Osteoblast (primary cell): Measurements from ENCODE around the gene ARHGAP42. TPM values are rescaled to one million over a fixed set of nuclear protein-coding genes. Genes with fewer than 3 reads are reported as not detected.

Experiments used
- DNase-seq: peaks from one replicate; pipeline ENCODE4 v3.0.0; 2011; ENCODE audit warnings: low spot score, mixed read lengths; ENCODE audit not compliant: insufficient read length; ENCODE audit errors: missing footprints
- H2AFZ ChIP-seq: 2 replicates; pipeline ENCODE4 v1.6.0; 2011; ENCODE audit warnings: mild to moderate bottlenecking, low read length
- H3K27ac ChIP-seq: 2 replicates; pipeline ENCODE4 v1.5.1; 2011; ENCODE audit warnings: mild to moderate bottlenecking, low read depth, low read length, moderate library complexity
- H3K27me3 ChIP-seq: 2 replicates; pipeline ENCODE4 v1.6.0; 2012; ENCODE audit warnings: mild to moderate bottlenecking, control low read depth, inconsistent platforms, low read length, moderate library complexity; ENCODE audit not compliant: insufficient read depth
- H3K36me3 ChIP-seq: 2 replicates; pipeline ENCODE4 v1.5.1; 2011; ENCODE audit warnings: mild to moderate bottlenecking, low read length, control low read depth, moderate library complexity; ENCODE audit not compliant: insufficient read depth
- H3K4me1 ChIP-seq: 2 replicates; pipeline ENCODE4 v1.5.1; 2011; ENCODE audit warnings: mild to moderate bottlenecking, low read length, control low read depth, moderate library complexity; ENCODE audit not compliant: insufficient read depth
- H3K4me2 ChIP-seq: 2 replicates; pipeline ENCODE4 v1.6.0; 2011; ENCODE audit warnings: mild to moderate bottlenecking, low read length; ENCODE audit not compliant: insufficient read depth
- H3K4me3 ChIP-seq: fragments of 200-600 bp; sonication (generic); 3 replicates; pipeline ENCODE4 v1.5.1; 2012; ENCODE audit warnings: mild to moderate bottlenecking, low read length, inconsistent platforms; ENCODE audit not compliant: insufficient read depth
- H3K79me2 ChIP-seq: 2 replicates; pipeline ENCODE4 v1.6.0; 2012; ENCODE audit warnings: mild to moderate bottlenecking, low read length, control low read depth, inconsistent platforms; ENCODE audit not compliant: insufficient read depth
- H3K9me3 ChIP-seq: 2 replicates; pipeline ENCODE4 v1.5.1; 2011; ENCODE audit warnings: low read depth, low read length, control low read depth
- H4K20me1 ChIP-seq: 2 replicates; pipeline ENCODE4 v1.6.0; 2012; ENCODE audit warnings: mild to moderate bottlenecking, low read length, control low read depth; ENCODE audit not compliant: insufficient read depth
- total RNA-seq: library from RNA; depleted of rRNA; stranded (reverse); fragments of >200 nt; gene quantifications from 2 replicates; pipeline ENCODE4 v1.2.3, GENCODE V29; 2012
- TF ChIP-seq, protein P1 (sequence below): IDR thresholded peaks from 2 replicates; pipeline ENCODE4 v1.5.1; 2011; ENCODE audit warnings: mild to moderate bottlenecking, low read depth, low read length, moderate library complexity; ENCODE audit errors: extremely low read depth

ARHGAP42 gene
- total RNA-seq, 1 donor = 9.4 TPM

DNA sequence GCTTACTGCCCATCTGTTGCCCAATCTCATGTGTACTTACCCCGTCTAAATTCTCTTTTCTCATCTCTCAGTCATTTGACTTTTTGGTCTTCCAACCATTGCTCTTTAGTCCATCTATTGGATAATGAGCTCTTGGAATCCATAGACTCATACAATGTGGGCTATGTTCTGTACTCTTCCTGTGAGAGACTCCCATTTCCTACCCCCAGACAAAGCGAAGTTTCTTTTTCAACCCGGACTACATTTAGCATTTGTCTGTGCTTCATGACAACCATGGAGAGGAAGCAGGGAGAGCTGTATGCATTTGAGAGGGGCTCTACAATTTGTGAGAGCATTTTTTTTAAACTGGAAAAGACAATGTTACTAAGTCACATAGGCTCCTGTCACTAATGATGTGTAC is 4.0 kb upstream of the ARHGAP42 start:
- no peaks in the 10 kb centered on the region for H3K27me3 ChIP-seq
- no peaks in the 10 kb centered on the region for H3K36me3 ChIP-seq
- DNase-seq = no peak
- no peaks in the 10 kb centered on the region for H4K20me1 ChIP-seq
- no peak overlapping the region for H3K27ac ChIP-seq
- H3K79me2 ChIP-seq = no peaks in the 10 kb centered on the region
- TF ChIP-seq, protein P1, sequence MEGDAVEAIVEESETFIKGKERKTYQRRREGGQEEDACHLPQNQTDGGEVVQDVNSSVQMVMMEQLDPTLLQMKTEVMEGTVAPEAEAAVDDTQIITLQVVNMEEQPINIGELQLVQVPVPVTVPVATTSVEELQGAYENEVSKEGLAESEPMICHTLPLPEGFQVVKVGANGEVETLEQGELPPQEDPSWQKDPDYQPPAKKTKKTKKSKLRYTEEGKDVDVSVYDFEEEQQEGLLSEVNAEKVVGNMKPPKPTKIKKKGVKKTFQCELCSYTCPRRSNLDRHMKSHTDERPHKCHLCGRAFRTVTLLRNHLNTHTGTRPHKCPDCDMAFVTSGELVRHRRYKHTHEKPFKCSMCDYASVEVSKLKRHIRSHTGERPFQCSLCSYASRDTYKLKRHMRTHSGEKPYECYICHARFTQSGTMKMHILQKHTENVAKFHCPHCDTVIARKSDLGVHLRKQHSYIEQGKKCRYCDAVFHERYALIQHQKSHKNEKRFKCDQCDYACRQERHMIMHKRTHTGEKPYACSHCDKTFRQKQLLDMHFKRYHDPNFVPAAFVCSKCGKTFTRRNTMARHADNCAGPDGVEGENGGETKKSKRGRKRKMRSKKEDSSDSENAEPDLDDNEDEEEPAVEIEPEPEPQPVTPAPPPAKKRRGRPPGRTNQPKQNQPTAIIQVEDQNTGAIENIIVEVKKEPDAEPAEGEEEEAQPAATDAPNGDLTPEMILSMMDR = no peak
- H3K4me1 ChIP-seq = peaks cover 24% of the 10 kb centered on the region
- no peak overlapping the region for H3K4me2 ChIP-seq
- H2AFZ ChIP-seq = peak overlapping the region; percentile 27
- H3K4me3 ChIP-seq = no peak overlapping the region
- no peaks in the 10 kb centered on the region for H3K9me3 ChIP-seq

DNA sequence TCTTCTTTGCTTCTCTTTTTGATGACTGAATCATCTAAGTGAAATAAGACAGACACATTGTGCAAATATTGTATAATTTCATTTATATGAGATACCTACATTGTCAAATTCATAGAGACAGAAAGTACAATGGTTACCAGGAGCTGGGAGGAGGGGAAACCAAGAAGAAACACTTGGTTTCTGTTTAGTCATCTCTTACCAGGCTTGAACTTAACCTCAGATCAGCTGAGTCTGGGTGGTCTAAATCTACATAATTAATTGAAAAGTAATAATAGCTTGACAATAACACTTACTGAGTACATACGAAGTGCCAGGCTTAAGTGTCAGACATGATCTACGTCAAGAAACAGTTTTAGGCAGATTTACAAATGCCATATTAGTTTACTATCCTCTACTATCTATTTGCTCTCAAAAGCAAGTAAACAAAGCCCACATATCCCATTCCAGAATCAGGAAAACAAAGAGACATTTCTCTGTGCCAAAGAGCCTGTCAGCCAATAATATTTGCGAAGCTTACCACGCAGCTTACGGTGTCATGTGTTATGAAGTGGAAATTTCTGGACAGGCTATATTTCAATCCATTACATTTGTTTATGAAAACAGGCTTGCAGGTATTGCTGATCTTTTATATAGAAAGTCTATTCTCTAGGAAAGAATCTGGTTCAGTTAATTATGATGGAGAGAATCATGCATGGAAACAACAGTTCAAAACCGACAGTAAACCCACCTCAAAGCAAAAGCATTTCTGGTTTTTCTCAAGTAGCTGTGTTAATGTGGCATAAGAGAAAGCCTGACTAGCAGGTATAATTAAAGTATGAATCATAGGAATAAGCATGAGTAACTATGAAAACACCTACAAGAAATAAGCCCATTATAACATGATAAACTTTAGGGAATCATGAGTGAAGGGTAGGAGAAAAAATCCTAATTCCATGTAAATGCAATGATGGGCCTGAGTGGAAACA is 2.7 kb upstream of the ARHGAP42 start:
- H3K4me1 ChIP-seq = peaks cover 35% of the 10 kb centered on the region
- H3K27ac ChIP-seq = peak overlapping the region; percentile 23
- H2AFZ ChIP-seq = no peak overlapping the region
- no peaks in the 10 kb centered on the region for H4K20me1 ChIP-seq
- peaks cover 8% of the 10 kb centered on the region for H3K79me2 ChIP-seq
- H3K27me3 ChIP-seq = no peaks in the 10 kb centered on the region
- TF ChIP-seq, protein P1 = no peak
- no peaks in the 10 kb centered on the region for H3K36me3 ChIP-seq
- H3K4me3 ChIP-seq = no peak overlapping the region
- H3K9me3 ChIP-seq = no peaks in the 10 kb centered on the region
- no peak overlapping the region for H3K4me2 ChIP-seq
- DNase-seq = no peak

DNA sequence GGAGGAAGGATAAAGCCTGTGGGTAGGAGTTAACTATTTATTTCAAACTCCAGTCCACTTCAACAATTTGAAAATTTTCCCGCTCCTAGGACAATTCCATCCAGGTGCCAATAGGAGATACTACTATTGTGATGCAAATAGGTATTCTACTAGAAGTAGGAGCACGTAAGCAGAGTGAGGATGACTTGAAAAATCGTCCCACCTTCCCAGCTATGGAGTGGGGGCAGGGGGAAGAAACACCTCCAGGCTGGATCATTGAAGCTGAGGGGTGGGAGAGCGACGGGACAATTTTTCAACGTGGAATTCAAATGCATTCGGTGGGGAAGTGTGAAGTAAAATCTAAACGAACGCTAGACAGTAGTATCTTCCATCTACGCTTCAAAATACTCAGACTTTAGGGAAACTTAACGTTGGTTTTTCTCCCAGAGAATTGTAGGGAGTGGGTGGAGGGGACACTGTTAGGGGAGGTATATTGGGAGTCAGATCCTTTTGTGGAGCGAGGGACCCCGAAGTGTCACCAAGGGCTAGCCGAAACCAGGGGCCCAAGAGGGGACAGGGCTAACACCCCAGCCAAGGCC is 523 bp upstream of the ARHGAP42 start:
- Histone ChIP-seq H2AFZ (peak overlapping the region; percentile 75), H3K4me1 (peaks cover 31% of the 10 kb centered on the region), H4K20me1 (no peaks in the 10 kb centered on the region), H3K36me3 (no peaks in the 10 kb centered on the region), H3K27ac (no peak overlapping the region), H3K4me2 (peak overlapping the region; percentile 85), H3K79me2 (peaks cover 16% of the 10 kb centered on the region), H3K27me3 (no peaks in the 10 kb centered on the region), H3K9me3 (no peaks in the 10 kb centered on the region), H3K4me3 (peak overlapping the region; percentile 85)
- no peak for DNase-seq
- TF ChIP-seq, protein P1 = no peak
